Heart left ventricle (tissue), 13 donors: ENCODE measurements around the gene DYNLT5.

ENCODE experiments used
- POLR2A ChIP-seq, 2 donors: fragments of 450-650 bp; IDR thresholded peaks; one replicate each; pipeline ENCODE4 v1.6.1; 2017; ENCODE audit warnings: antibody characterized with exemption in 2 of 2, mild to moderate bottlenecking in 2 of 2, moderate library complexity in 2 of 2
- TF ChIP-seq, protein P1 (sequence below), 12 donors: fragments of 200-600 bp; sonication (generic) in 4 of 12; IDR thresholded peaks; one replicate each; pipeline versions ENCODE4 v1.5.0 to v1.8.0; 2018 to 2022; ENCODE audit warnings: antibody characterized with exemption in 12 of 12, mild to moderate bottlenecking in 5 of 12
- donor health status: ischemic (EF 13 %, LVEDD 7.1; RV severe dilation, severe dysfunction).
- donor health status: DM: no; HTN: yes; CAD: no.
- donor health status: DM: no; HTN: no; CAD: no.
- donor health status: ischemic (EF 25% LVEDD 6.9; RV normal size, moderate dysfunction).
- donor health status: ischemic (EF 25% LVEDD 5.7; RV mildly dilated, moderate dysfunction).
- donor health status: ischemic (EF 35%, LVEDD 5.7; RV mildly dilated, moderate dysfunction).
- donor health status: nonischemic (EF 11% LVEDD 7.7; RV severe dilation, severe dysfunction).
- donor health status: DM: yes; HTN: yes; CAD: no.
- donor health status: PGD.
- donor health status: ischemic (EF 29% LVEDD 5.4; RV normal size, mild dysfunction).
- donor health status: nonischemic (EF 23%, LVEDD 6.1; RV moderate dilation, normal function).

GRCh38 chr1:66705110-66705509 lies 47.1 kb upstream of the DYNLT5 start:
- TF ChIP-seq POLR2A (IDR thresholded peaks at IDR 0.05), result no peak
- TF ChIP-seq, protein P1, sequence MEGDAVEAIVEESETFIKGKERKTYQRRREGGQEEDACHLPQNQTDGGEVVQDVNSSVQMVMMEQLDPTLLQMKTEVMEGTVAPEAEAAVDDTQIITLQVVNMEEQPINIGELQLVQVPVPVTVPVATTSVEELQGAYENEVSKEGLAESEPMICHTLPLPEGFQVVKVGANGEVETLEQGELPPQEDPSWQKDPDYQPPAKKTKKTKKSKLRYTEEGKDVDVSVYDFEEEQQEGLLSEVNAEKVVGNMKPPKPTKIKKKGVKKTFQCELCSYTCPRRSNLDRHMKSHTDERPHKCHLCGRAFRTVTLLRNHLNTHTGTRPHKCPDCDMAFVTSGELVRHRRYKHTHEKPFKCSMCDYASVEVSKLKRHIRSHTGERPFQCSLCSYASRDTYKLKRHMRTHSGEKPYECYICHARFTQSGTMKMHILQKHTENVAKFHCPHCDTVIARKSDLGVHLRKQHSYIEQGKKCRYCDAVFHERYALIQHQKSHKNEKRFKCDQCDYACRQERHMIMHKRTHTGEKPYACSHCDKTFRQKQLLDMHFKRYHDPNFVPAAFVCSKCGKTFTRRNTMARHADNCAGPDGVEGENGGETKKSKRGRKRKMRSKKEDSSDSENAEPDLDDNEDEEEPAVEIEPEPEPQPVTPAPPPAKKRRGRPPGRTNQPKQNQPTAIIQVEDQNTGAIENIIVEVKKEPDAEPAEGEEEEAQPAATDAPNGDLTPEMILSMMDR (IDR thresholded peaks at IDR 0.05), result no peak
